ENCODE results near the gene CASP5. TPM values are rescaled to one million over a fixed set of nuclear protein-coding genes. Genes with fewer than 3 reads are reported as not detected.
"Not testable (repeated sequence)": the region's sequence is repeated elsewhere in the genome, so short reads cannot be mapped to it uniquely, and the experiment has no call there.

CASP5 gene
- total RNA-seq, 2 experiments from 2014 or later, result not detected

DNA sequence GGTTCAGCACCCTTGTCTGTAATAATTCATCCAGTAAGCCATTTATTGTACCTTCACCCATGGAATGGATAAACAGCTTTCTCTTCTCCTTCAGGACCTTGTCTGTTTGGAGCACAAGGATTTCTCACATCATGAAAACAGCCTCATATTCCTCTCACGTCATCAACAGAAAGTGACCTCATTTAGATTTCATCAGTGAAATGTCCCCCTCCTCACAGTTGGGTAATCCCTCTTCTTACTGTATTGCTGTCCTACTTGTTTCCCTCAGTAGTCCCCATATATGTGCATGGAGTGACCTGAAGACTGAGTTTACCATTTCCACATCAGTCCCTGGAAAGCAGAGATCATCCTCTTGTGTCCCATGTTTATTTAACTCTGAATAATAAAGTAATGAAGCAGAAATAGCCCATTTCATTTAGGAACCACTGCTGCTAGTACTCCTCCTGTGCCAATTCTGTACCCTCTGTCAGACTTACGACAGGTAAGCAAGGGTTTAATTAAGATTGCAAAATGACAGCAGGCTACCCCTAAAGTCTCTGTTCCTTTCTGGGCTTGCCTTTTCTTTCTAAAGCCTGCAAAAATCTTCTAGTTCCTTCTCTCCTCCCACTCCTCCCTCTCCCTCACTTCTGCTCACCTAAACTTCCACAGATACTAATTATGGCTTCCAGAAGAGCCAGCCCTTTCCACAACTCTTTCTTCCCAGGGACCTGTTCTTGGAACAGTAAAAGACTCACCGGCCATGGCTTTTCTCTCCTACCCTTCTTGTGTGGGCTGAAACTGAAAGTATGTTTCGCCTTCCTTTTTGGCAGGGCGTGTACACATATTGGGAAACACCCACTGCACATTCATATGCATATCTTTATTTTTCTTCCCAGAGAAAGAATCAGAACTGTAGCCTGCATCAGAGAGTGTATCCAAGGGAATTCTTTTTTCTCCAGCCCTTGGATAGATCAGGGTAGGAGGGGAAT, 21.9 kb upstream of the CASP5 start, which contains the start of gene CARD16:
TSS of gene CARD16 (minus strand) at position 779 of the 968 bp plus-strand sequence. CDS start at position 741, 38 bp downstream.
- not testable (repeated sequence) for H3K9me3 Mint-ChIP-seq, H3K27me3 Mint-ChIP-seq
- peaks cover 16% of the 10 kb centered on the region for H3K36me3 Mint-ChIP-seq
- peak within 1 kb of the TSS; percentile 86 for H3K27ac Mint-ChIP-seq
- peak; percentile 22 for DNase-seq
- peak within 1 kb of the TSS; percentile 88 for H3K4me3 Mint-ChIP-seq
- H3K4me1 Mint-ChIP-seq, result peaks cover 45% of the 10 kb centered on the region

- no peak overlapping the region for H3K27ac Mint-ChIP-seq
- no peak overlapping the region for H3K4me3 Mint-ChIP-seq
- peaks cover 34% of the 10 kb centered on the region for H3K36me3 Mint-ChIP-seq
- H3K27me3 Mint-ChIP-seq, result no peaks in the 10 kb centered on the region
- DNase-seq, result no peak
- H3K4me1 Mint-ChIP-seq, result peaks cover 47% of the 10 kb centered on the region
- peaks cover 9% of the 10 kb centered on the region for H3K9me3 Mint-ChIP-seq
Observed at GRCh38 chr11:105042178-105042577, 19.2 kb upstream of the CASP5 start.

- Mint-ChIP-seq H3K4me3 (no peak overlapping the region), H3K36me3 (peaks cover 39% of the 10 kb centered on the region), H3K4me1 (peaks cover 42% of the 10 kb centered on the region), H3K27ac (no peak overlapping the region), H3K9me3 (peaks cover 13% of the 10 kb centered on the region), H3K27me3 (no peaks in the 10 kb centered on the region)
- no peak for DNase-seq
Observed at GRCh38 chr11:105040703-105041102, 17.7 kb upstream of the CASP5 start.

- peak within 1 kb of the TSS; percentile 97 for H3K27ac Mint-ChIP-seq
- H3K27me3 Mint-ChIP-seq, result no peaks in the 10 kb centered on the region
- H3K9me3 Mint-ChIP-seq, result peaks cover 13% of the 10 kb centered on the region
- peak; percentile 14 for DNase-seq
- H3K36me3 Mint-ChIP-seq, result peaks cover 46% of the 10 kb centered on the region
- H3K4me1 Mint-ChIP-seq, result peaks cover 43% of the 10 kb centered on the region
- H3K4me3 Mint-ChIP-seq, result peak within 1 kb of the TSS; percentile 96
Observed at GRCh38 chr11:105034813-105035620, 12.0 kb upstream of the CASP5 start, which contains the start of gene CASP1. Gene CASP1 (minus strand): TSS chr11:105035144. CDS start chr11:105035113, 31 bp downstream.

GRCh38 chr11:105034388-105034787, 11.4 kb upstream of the CASP5 start:
- Mint-ChIP-seq H3K36me3 (peaks cover 44% of the 10 kb centered on the region), H3K9me3 (peaks cover 13% of the 10 kb centered on the region), H3K4me3 (peak overlapping the region; percentile 96), H3K27ac (peak overlapping the region; percentile 97), H3K4me1 (peaks cover 43% of the 10 kb centered on the region)
- not testable (repeated sequence) for H3K27me3 Mint-ChIP-seq, DNase-seq

DNA sequence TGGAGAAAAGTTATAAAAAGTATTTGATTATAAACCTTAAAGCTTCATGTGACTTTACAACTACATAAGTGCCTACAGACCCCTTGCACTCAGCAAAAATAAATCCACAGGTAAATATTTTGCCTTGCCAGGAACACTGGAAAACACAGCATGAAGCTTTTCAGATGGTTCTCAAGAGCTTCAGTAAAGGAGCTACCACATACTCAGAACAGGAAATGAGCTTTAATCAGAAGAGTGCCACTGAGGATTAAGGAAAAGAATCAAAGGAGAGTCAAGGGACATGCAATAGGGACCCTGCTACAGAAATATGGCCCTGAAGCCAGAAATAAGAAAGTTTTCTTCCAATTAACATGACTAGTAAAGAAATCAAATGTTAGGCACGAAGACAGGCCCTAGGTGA, 10.8 kb upstream of the CASP5 start:
- DNase-seq, result no peak
- peaks cover 47% of the 10 kb centered on the region for H3K36me3 Mint-ChIP-seq
- peak overlapping the region; percentile 96 for H3K4me3 Mint-ChIP-seq
- H3K27me3 Mint-ChIP-seq, result no peaks in the 10 kb centered on the region
- peak overlapping the region; percentile 97 for H3K27ac Mint-ChIP-seq
- peaks cover 13% of the 10 kb centered on the region for H3K9me3 Mint-ChIP-seq
- peaks cover 43% of the 10 kb centered on the region for H3K4me1 Mint-ChIP-seq

GRCh38 chr11:105033343-105033742, 10.4 kb upstream of the CASP5 start:
- Mint-ChIP-seq H3K36me3 (peaks cover 48% of the 10 kb centered on the region), H3K27me3 (no peaks in the 10 kb centered on the region), H3K27ac (peak overlapping the region; percentile 76), H3K4me1 (peaks cover 43% of the 10 kb centered on the region), H3K4me3 (peak overlapping the region; percentile 96), H3K9me3 (peaks cover 10% of the 10 kb centered on the region)
- DNase-seq, result no peak

DNA sequence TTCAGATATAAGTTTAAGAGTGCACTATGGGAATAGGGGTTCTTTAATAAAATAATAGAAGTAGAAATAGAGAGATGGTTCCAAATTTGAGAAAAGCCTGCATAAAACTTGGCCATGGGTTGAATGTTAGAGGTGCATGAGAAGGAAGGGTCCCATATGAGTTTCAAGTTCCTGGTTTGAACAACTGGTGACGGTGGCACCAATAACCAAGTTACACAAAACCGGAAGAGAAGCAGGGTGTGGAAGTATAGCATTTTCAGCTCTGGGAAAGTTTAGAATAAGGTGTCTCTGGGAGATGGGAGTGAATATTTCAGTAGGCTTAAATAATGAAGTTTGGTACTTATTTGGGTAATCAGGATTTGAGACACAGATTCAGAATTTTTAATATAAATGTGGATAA, 9.5 kb upstream of the CASP5 start:
- no peaks in the 10 kb centered on the region for H3K27me3 Mint-ChIP-seq
- DNase-seq, result no peak
- H3K4me3 Mint-ChIP-seq, result peak overlapping the region; percentile 70
- no peak overlapping the region for H3K27ac Mint-ChIP-seq
- peaks cover 5% of the 10 kb centered on the region for H3K9me3 Mint-ChIP-seq
- peaks cover 44% of the 10 kb centered on the region for H3K36me3 Mint-ChIP-seq
- peaks cover 44% of the 10 kb centered on the region for H3K4me1 Mint-ChIP-seq

GRCh38 chr11:105027678-105028077, 4.7 kb upstream of the CASP5 start:
- Mint-ChIP-seq H3K9me3 (no peaks in the 10 kb centered on the region), H3K36me3 (peaks cover 45% of the 10 kb centered on the region), H3K27me3 (no peaks in the 10 kb centered on the region), H3K4me1 (peaks cover 17% of the 10 kb centered on the region), H3K27ac (peak overlapping the region; percentile 16), H3K4me3 (no peak overlapping the region)
- no peak for DNase-seq

GRCh38 chr11:105024394-105024793, 1.4 kb upstream of the CASP5 start:
- H3K27ac Mint-ChIP-seq, result no peak overlapping the region
- H3K4me3 Mint-ChIP-seq, result no peak overlapping the region
- H3K4me1 Mint-ChIP-seq, result peaks cover 8% of the 10 kb centered on the region
- H3K36me3 Mint-ChIP-seq, result peaks cover 25% of the 10 kb centered on the region
- no peak for DNase-seq
- peaks cover 2% of the 10 kb centered on the region for H3K9me3 Mint-ChIP-seq
- H3K27me3 Mint-ChIP-seq, result no peaks in the 10 kb centered on the region

DNA sequence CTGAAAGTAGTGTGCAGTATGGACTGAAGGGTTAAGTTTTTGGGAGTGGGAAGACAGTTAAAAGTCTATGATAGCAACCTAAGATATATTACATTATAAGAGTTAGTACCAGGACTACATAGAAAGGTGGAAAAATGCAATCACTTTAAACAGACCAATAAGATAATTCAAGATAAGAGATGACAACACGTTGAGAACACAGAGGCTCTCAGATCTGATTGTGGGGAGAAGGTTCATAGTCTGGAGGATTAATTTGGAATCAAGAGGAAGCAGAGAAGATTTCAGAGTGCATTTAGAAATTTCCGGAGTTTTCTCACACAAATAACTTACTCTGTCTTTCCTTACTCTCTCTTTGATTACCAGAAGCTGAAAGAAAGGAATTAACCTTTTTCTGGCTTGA, 441 bp downstream of the CASP5 start:
- no peak overlapping the region for H3K27ac Mint-ChIP-seq
- no peak overlapping the region for H3K4me3 Mint-ChIP-seq
- H3K36me3 Mint-ChIP-seq, result peaks cover 12% of the 10 kb centered on the region
- no peaks in the 10 kb centered on the region for H3K27me3 Mint-ChIP-seq
- no peak for DNase-seq
- peaks cover 3% of the 10 kb centered on the region for H3K4me1 Mint-ChIP-seq
- peaks cover 2% of the 10 kb centered on the region for H3K9me3 Mint-ChIP-seq

DNA sequence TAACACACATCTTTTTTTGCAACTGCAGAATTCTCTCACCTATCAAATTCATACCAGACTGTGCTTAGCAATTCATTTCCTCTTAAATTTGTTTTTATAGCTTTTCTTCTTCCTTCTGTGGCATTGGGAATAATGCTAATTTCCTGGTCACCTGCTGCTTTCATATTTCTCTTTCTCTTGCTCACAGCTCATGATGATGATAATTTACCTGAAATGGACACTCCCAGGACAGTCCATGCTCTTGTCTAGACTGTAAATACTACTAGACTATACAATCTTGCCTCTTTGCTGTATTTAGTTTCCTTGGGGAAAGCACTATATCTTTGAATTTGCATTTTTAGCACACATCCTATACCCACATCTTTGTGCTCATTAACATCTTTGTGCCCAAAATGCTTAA, 15.5 kb downstream of the CASP5 start:
- no peak overlapping the region for H3K4me3 Mint-ChIP-seq
- H3K36me3 Mint-ChIP-seq, result no peaks in the 10 kb centered on the region
- H3K27ac Mint-ChIP-seq, result no peak overlapping the region
- H3K27me3 Mint-ChIP-seq, result no peaks in the 10 kb centered on the region
- DNase-seq, result no peak
- no peaks in the 10 kb centered on the region for H3K4me1 Mint-ChIP-seq
- H3K9me3 Mint-ChIP-seq, result no peaks in the 10 kb centered on the region

GRCh38 chr11:105005451-105005845, 17.5 kb downstream of the CASP5 start:
- Mint-ChIP-seq H3K27me3 (no peaks in the 10 kb centered on the region), H3K36me3 (no peaks in the 10 kb centered on the region), H3K9me3 (peaks cover 2% of the 10 kb centered on the region)

DNA sequence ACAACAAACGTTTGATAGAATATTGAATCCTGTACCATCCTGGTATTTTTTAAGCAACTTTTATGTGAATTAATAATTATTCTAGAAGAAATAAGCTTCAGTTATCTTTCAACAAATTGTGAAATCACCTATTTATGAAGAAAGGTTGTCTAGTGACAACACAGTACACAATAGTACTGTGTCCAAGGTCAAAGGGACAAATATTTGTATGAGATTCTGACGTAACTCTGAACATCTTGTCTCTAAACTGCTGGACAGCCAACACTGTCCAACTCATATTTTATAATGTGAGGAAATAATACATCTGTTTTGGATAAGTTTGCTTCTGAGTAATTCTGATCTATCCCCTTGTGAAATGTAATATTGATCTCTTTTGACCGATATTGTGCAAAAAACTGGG, 18.9 kb downstream of the CASP5 start:
- Mint-ChIP-seq H3K4me3 (no peak overlapping the region), H3K4me1 (peaks cover 10% of the 10 kb centered on the region), H3K27me3 (no peaks in the 10 kb centered on the region), H3K27ac (no peak overlapping the region), H3K9me3 (peaks cover 2% of the 10 kb centered on the region), H3K36me3 (no peaks in the 10 kb centered on the region)
- no peak for DNase-seq

More at GRCh38 chr11:105005451-105005845, 17.5 kb downstream of the CASP5 start:
- DNase-seq, result no peak
- no peak overlapping the region for H3K27ac Mint-ChIP-seq
- H3K4me1 Mint-ChIP-seq, result peaks cover 5% of the 10 kb centered on the region
- H3K4me3 Mint-ChIP-seq, result no peak overlapping the region

DNA sequence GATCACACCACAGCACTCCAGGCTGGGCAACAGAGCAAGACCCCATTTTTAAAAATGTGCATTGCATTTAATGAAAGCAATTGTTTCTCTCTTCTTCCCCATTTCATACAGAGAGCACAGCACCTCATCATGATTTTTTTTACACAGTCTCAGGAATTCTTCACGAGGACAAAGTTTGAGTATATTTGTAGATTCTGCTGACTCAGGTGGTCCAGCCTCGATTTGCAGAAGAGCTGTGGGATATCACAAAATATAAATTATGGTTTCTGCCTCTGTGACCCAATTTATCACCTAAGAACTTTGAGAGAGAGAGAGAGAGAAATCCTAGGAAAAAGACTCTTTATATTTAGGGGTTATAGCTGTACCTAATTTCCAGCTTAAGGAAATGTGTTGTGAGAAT, 19.8 kb downstream of the CASP5 start:
- no peaks in the 10 kb centered on the region for H3K36me3 Mint-ChIP-seq
- peaks cover 2% of the 10 kb centered on the region for H3K9me3 Mint-ChIP-seq
- peaks cover 10% of the 10 kb centered on the region for H3K4me1 Mint-ChIP-seq
- H3K27me3 Mint-ChIP-seq, result no peaks in the 10 kb centered on the region
- H3K27ac Mint-ChIP-seq, result no peak overlapping the region
- no peak overlapping the region for H3K4me3 Mint-ChIP-seq
- DNase-seq, result no peak
